AG04450 (cell line): Measurements from ENCODE around the gene PLXNA2. TPM values are rescaled to one million over a fixed set of nuclear protein-coding genes. Genes with fewer than 3 reads are reported as not detected.

Source experiments
- CTCF ChIA-PET: fragments of 300-600, 350-600 bp; formaldehyde crosslinking; extraction: SDS; loops from one replicate; lab custom pipeline; 2022; ENCODE audit warnings: antibody characterized with exemption, inconsistent platforms; lab: Charles Lee
- POLR2A ChIA-PET: fragments of 350-600 bp; formaldehyde crosslinking; extraction: SDS; loops from one replicate; lab custom pipeline; 2021; ENCODE audit warnings: antibody characterized with exemption, inconsistent platforms; lab: Yijun Ruan, JAX
- DNase-seq: peaks from one replicate; pipeline ENCODE4 v3.0.0-alpha.2; 2011; ENCODE audit warnings: low read depth, low spot score
- H3K27ac ChIP-seq: one replicate; pipeline ENCODE4 v1.5.1; 2012; ENCODE audit warnings: low read depth, low read length, control low read depth
- H3K27me3 ChIP-seq: one replicate; pipeline ENCODE4 v1.6.0; 2012; ENCODE audit warnings: low read length; ENCODE audit not compliant: control insufficient read depth, insufficient read depth
- H3K4me3 ChIP-seq: 2 replicates; pipeline ENCODE4 v1.5.1; 2011; ENCODE audit warnings: mild to moderate bottlenecking, low read depth, low read length, control low read depth
- H3K9me3 ChIP-seq: 2 replicates; pipeline ENCODE4 v1.5.1; 2012; ENCODE audit warnings: low read length; ENCODE audit not compliant: control insufficient read depth, insufficient read depth
- polyA plus RNA-seq: library from polyadenylated mRNA; depleted of rRNA; stranded (reverse); fragments of >200 nt; gene quantifications from 2 replicates; pipeline ENCODE4 v1.2.3, GENCODE V29; 2011
- TF ChIP-seq, protein P1 (sequence below): IDR thresholded peaks from 2 replicates; pipeline ENCODE4 v1.5.1; 2011; ENCODE audit warnings: low read depth, low read length, control low read depth, inconsistent platforms

Gene PLXNA2
- polyA plus RNA-seq, 1 experiment: 0.10 TPM

DNA sequence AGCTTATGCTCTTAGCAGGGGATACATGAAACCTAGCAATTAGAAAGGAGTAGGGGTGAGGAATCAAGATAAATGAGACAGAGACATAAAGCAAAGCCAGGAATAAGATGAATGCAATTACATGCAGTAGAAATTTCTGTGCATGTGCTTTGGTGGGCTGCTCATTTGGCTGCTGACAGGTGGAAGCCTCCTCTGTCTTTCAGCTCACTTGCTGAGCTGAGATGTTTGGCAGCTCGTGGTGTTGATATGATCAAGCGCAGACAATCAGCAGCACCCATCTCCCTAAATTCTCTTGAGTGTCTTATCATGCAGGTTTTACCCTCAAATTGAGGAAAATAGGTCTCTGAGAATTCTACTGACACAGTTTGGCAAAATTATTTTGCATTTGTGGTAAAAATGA lies 224.9 kb downstream of the PLXNA2 start:
- Histone ChIP-seq H3K27me3 (no peaks in the 10 kb centered on the region), H3K4me3 (no peak overlapping the region), H3K9me3 (no peaks in the 10 kb centered on the region), H3K27ac (no peak overlapping the region)
- TF ChIP-seq, protein P1, sequence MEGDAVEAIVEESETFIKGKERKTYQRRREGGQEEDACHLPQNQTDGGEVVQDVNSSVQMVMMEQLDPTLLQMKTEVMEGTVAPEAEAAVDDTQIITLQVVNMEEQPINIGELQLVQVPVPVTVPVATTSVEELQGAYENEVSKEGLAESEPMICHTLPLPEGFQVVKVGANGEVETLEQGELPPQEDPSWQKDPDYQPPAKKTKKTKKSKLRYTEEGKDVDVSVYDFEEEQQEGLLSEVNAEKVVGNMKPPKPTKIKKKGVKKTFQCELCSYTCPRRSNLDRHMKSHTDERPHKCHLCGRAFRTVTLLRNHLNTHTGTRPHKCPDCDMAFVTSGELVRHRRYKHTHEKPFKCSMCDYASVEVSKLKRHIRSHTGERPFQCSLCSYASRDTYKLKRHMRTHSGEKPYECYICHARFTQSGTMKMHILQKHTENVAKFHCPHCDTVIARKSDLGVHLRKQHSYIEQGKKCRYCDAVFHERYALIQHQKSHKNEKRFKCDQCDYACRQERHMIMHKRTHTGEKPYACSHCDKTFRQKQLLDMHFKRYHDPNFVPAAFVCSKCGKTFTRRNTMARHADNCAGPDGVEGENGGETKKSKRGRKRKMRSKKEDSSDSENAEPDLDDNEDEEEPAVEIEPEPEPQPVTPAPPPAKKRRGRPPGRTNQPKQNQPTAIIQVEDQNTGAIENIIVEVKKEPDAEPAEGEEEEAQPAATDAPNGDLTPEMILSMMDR: no peak
- ChIA-PET CTCF (interaction anchor here (1.7 to 17.5 kb wide), 2 partner anchors 74 to 221 kb away, joined by 5 to 593 read pairs; partner anchors contain the start of gene PLXNA2), POLR2A (no interaction called here)
- no peak for DNase-seq

DNA sequence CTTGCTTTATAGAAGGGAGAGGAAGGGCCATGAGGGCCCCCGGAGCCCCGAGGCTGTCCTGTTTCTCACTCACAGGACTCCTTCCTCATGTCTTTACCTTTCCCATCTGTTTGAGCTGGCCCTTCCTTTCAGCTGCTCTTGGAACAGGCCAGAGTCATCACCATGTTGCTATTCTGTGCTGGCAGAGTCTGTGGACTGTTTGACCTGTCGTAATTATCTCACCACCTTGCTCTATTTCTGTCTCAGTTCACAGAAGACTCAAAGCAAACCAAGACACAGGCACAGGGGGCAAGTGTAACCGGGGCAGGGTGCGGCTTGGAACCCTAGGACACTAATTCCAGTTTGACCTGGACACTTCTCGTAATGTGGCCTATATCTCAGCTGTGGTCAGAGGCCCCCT lies 228.9 kb downstream of the PLXNA2 start:
- ChIA-PET POLR2A (no interaction called here), CTCF (no interaction called here)
- H3K4me3 ChIP-seq: no peak overlapping the region
- H3K27ac ChIP-seq: no peak overlapping the region
- TF ChIP-seq, protein P1: no peak
- no peaks in the 10 kb centered on the region for H3K27me3 ChIP-seq
- no peak for DNase-seq
- no peaks in the 10 kb centered on the region for H3K9me3 ChIP-seq

DNA sequence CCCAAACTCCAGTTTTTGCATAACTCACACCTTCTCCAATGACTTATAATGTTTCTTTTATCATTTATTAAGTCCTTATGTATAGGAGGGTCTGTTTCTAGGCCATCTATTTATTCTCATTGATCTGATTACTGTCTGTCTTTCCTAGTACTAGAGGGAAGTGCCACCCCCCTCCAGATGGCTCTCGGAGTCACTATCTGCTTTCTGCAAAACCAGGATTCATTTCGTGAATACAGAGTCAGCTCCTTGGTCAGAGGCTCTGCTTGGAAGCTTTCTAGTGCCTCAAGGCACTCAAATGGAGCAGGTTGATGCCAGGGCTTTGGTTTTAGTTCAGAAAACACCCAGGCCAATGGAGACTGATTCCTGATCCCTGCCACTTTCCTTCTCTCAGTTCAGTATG lies 231.0 kb downstream of the PLXNA2 start:
- TF ChIP-seq, protein P1: no peak
- Histone ChIP-seq H3K27ac (no peak overlapping the region), H3K4me3 (no peak overlapping the region), H3K27me3 (no peaks in the 10 kb centered on the region), H3K9me3 (no peaks in the 10 kb centered on the region)
- ChIA-PET CTCF (interaction anchor here (1.0 to 3.6 kb wide), 5 partner anchors 9 to 226 kb away, joined by 3 to 15 read pairs (median 5); no protein-coding TSS in a partner anchor), POLR2A (interaction anchor here (0.6 kb wide), 2 partner anchors 172 to 208 kb away, joined by 3 read pairs; no protein-coding TSS in a partner anchor)
- DNase-seq: no peak

DNA sequence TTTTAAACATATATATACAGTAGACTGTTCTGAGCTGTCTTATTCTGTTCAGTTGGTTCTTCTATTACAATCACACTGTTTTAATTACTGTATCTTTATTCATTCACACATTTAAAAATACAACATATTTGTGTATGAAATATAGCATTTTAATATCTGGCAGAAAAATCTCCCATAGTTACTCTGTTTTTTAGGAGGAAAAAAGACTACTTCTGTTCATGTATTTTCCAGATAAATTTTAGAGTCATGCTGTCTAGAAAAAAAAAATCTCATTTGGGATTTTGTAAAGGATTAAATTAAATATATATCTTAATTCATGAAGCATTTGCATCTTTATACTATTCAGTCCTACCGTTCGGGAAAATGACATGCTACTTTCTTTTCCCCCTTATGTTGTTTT lies 231.5 kb downstream of the PLXNA2 start:
- CTCF ChIA-PET: interaction anchor here (1.2 to 3.6 kb wide), 4 partner anchors 9 to 226 kb away, joined by 3 to 15 read pairs (median 6); no protein-coding TSS in a partner anchor
- no peak for DNase-seq
- POLR2A ChIA-PET: interaction anchor here (0.6 kb wide), 2 partner anchors 173 to 208 kb away, joined by 3 read pairs; no protein-coding TSS in a partner anchor
- no peak overlapping the region for H3K4me3 ChIP-seq
- H3K27ac ChIP-seq: no peak overlapping the region
- no peaks in the 10 kb centered on the region for H3K9me3 ChIP-seq
- no peaks in the 10 kb centered on the region for H3K27me3 ChIP-seq
- TF ChIP-seq, protein P1: no peak

DNA sequence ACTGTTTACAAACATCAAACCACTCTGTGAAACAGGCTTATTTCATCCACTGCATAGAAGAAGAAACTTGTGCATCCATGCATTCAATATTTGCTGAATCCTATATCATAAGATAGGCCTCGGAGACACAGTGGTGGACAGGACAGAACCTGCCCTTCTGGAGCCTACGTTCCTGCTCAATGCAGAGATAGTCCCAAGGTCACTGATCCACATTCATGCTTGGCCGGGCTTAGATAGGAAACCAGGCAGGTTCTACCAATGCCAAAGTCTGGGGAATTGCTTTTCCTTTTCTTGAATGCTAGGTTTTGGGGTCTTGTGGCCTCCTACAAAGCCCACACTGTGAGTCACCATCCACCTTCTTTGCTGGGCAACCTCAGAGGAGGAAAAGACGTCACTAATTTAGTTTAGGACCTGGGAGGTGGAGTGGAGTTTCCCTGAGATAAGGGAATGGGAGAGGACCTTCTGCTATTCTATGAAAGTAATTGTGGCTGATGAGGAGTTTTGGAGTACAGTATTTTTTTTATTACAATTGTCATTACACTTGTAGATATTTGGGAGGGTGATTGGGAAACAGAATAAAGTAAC lies 233.6 kb downstream of the PLXNA2 start:
- ChIA-PET POLR2A (no interaction called here), CTCF (interaction anchor here (0.6 to 4.6 kb wide), 4 partner anchors 11 to 1398 kb away, joined by 4 to 31 read pairs (median 10); partner anchors contain the start of gene EIF2D)
- no peaks in the 10 kb centered on the region for H3K9me3 ChIP-seq
- H3K27ac ChIP-seq: no peak overlapping the region
- no peak for DNase-seq
- TF ChIP-seq, protein P1: no peak
- no peaks in the 10 kb centered on the region for H3K27me3 ChIP-seq
- H3K4me3 ChIP-seq: no peak overlapping the region
